Measurements from ENCODE around the gene ADGRF5. TPM values are rescaled to one million over a fixed set of nuclear protein-coding genes. Genes with fewer than 3 reads are reported as not detected.

ADGRF5 gene
- total and polyA plus RNA-seq, 10 of the 15 experiments (the other 5 are each of a cell fraction or from before 2014, with no cell fraction given): 0.01 to 0.13 TPM; not detected in 8

DNA sequence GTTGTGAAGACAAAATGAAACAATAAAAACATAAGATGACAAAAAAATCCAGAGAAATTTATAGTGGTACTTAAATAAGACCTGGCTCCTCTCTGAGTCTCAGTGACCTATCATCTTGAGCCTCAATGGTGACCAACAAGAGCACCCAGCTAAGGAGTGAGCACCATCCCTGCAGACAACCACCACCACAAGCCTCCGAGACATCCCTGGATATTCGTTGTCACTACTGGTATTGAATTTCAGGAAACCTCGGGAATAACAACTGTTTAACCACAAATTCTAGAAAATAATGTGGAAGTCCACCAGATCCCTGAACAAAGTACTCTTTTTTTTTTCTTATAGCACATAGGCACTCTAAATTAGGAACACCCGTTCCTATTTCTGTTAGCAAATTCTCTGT, 32.2 kb upstream of the ADGRF5 start (continued):
- TF ChIP-seq TCF3 (IDR thresholded peaks at IDR 0.05; ENCODE audit: borderline replicate concordance, insufficient read depth, low read depth, low read length) (no peak), NRF1 (conservative IDR thresholded peaks at IDR 0.05; ENCODE audit: low read depth, low read length) (no peak)
- TF ChIP-seq, protein P1, sequence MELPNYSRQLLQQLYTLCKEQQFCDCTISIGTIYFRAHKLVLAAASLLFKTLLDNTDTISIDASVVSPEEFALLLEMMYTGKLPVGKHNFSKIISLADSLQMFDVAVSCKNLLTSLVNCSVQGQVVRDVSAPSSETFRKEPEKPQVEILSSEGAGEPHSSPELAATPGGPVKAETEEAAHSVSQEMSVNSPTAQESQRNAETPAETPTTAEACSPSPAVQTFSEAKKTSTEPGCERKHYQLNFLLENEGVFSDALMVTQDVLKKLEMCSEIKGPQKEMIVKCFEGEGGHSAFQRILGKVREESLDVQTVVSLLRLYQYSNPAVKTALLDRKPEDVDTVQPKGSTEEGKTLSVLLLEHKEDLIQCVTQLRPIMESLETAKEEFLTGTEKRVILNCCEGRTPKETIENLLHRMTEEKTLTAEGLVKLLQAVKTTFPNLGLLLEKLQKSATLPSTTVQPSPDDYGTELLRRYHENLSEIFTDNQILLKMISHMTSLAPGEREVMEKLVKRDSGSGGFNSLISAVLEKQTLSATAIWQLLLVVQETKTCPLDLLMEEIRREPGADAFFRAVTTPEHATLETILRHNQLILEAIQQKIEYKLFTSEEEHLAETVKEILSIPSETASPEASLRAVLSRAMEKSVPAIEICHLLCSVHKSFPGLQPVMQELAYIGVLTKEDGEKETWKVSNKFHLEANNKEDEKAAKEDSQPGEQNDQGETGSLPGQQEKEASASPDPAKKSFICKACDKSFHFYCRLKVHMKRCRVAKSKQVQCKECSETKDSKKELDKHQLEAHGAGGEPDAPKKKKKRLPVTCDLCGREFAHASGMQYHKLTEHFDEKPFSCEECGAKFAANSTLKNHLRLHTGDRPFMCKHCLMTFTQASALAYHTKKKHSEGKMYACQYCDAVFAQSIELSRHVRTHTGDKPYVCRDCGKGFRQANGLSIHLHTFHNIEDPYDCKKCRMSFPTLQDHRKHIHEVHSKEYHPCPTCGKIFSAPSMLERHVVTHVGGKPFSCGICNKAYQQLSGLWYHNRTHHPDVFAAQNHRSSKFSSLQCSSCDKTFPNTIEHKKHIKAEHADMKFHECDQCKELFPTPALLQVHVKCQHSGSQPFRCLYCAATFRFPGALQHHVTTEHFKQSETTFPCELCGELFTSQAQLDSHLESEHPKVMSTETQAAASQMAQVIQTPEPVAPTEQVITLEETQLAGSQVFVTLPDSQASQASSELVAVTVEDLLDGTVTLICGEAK (IDR thresholded peaks at IDR 0.05; ENCODE audit: borderline replicate concordance): no peak
- TF ChIP-seq, protein P2, sequence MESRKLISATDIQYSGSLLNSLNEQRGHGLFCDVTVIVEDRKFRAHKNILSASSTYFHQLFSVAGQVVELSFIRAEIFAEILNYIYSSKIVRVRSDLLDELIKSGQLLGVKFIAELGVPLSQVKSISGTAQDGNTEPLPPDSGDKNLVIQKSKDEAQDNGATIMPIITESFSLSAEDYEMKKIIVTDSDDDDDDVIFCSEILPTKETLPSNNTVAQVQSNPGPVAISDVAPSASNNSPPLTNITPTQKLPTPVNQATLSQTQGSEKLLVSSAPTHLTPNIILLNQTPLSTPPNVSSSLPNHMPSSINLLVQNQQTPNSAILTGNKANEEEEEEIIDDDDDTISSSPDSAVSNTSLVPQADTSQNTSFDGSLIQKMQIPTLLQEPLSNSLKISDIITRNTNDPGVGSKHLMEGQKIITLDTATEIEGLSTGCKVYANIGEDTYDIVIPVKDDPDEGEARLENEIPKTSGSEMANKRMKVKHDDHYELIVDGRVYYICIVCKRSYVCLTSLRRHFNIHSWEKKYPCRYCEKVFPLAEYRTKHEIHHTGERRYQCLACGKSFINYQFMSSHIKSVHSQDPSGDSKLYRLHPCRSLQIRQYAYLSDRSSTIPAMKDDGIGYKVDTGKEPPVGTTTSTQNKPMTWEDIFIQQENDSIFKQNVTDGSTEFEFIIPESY (IDR thresholded peaks at IDR 0.05): no peak

DNA sequence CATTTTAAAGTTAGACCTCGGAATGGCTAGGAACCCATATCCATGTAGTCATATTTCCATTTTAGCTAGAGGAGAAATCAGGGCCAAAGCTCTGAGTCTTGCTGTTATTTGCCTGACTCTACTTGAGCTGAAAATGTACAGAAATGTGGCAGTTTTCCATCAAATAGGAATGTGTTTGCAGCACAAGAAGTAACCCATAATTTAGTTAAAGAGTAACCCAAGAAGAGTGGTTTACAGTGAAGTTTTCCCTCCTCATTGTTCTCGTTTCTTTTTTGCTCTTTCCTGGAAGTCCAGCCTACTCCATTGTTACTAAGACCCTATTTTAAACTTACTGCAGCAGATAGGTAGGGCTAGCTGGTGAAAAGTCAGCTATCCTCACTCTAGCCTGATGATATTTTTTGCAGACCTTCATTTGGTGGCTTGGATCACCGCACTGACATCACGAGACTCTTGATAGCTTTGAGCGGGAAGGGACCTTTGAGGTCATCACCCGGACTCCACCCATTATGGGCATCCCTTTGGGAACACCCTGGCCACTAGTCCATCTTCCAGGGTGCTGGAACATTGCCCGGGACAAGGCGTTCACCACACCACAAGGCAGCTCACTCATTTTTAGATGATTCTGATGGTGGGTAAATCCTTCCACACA, 28.0 kb upstream of the ADGRF5 start:
- Histone ChIP-seq H3K4me2 (ENCODE audit: control insufficient read depth, insufficient read depth) (no peak overlapping the region), H2AFZ (ENCODE audit: control insufficient read depth, low read depth, low read length) (no peak overlapping the region), H3K27me3 (replicated peaks in 1 of 2; ENCODE audit: control insufficient read depth in 2 of 2, insufficient read depth in 2 of 2, low read length in 1 of 2) (peaks cover 0 to 3% of the 10 kb centered on the region in 2 experiments; a peak in 1 of 4 replicates), H3K36me3 (ENCODE audit: control insufficient read depth in 2 of 2, insufficient read depth in 2 of 2, low read length in 1 of 2) (no peaks in the 10 kb centered on the region), H3K9ac (ENCODE audit: control insufficient read depth, insufficient read depth, low read length) (no peak overlapping the region), H3K4me3 (no peak overlapping the region), H3K27ac (ENCODE audit: control insufficient read depth, insufficient read depth) (no peak overlapping the region), H3K79me2 (ENCODE audit: control insufficient read depth, insufficient read depth, low read length) (no peaks in the 10 kb centered on the region), H3K4me1 (ENCODE audit: control insufficient read depth, insufficient read depth, low read length) (no peaks in the 10 kb centered on the region), H4K20me1 (ENCODE audit: control insufficient read depth, insufficient read depth) (no peaks in the 10 kb centered on the region), H3K9me3 (replicated peaks; ENCODE audit: control insufficient read depth, insufficient read depth, low read length) (no peaks in the 10 kb centered on the region)
- intact Hi-C loops (cut with micrococcal nuclease; ENCODE audit: unreplicated experiment) (no loop called here), in situ Hi-C loops (cut with MboI) (no loop called here)
- RAD21 ChIA-PET (ENCODE audit: unreplicated experiment): no interaction called here
- POLR2A ChIA-PET: no interaction called here
- DNase-seq (ENCODE audit: low read depth, low spot score) (no peak), FAIRE-seq (no peak), ATAC-seq (no peak)
- SMC1A ChIA-PET (ENCODE audit: uncharacterized antibody, unreplicated experiment): no interaction called here
- CTCF ChIA-PET: interaction anchor here (1.0 kb wide), 1 partner anchor 11 kb away, joined by 3 read pairs; no protein-coding TSS in a partner anchor
- BruUV-seq (replicated peaks): no TSS peak
- 6% methylated on average over 8 of the region's 8 CpGs for WGBS (ENCODE audit: insufficient coverage, insufficient replicate concordance, low lambda C conversion rate, missing lambda C conversion rate)
- TF ChIP-seq ZNF622 (IDR thresholded peaks at IDR 0.05) (no peak), NR2C1 (IDR thresholded peaks at IDR 0.05) (no peak), HDAC2 (IDR thresholded peaks at IDR 0.05) (no peak), MYB (IDR thresholded peaks at IDR 0.05; ENCODE audit: borderline replicate concordance, low read depth, low read length) (no peak), LARP7 (IDR thresholded peaks at IDR 0.05) (no peak), BMI1 (IDR thresholded peaks at IDR 0.05; ENCODE audit: borderline replicate concordance) (no peak), POLR2A (IDR thresholded peaks at IDR 0.05; ENCODE audit: low read depth, low read length) (no peak), TBL1XR1 (IDR thresholded peaks at IDR 0.05; ENCODE audit: low read depth, low read length) (no peak), SRF (IDR thresholded peaks at IDR 0.05; ENCODE audit: low read depth in 2 of 2, low read length in 2 of 2) (no peak)
- TF ChIP-seq, protein P3, sequence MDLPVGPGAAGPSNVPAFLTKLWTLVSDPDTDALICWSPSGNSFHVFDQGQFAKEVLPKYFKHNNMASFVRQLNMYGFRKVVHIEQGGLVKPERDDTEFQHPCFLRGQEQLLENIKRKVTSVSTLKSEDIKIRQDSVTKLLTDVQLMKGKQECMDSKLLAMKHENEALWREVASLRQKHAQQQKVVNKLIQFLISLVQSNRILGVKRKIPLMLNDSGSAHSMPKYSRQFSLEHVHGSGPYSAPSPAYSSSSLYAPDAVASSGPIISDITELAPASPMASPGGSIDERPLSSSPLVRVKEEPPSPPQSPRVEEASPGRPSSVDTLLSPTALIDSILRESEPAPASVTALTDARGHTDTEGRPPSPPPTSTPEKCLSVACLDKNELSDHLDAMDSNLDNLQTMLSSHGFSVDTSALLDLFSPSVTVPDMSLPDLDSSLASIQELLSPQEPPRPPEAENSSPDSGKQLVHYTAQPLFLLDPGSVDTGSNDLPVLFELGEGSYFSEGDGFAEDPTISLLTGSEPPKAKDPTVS (IDR thresholded peaks at IDR 0.05; ENCODE audit: low read depth, low read length): no peak
- TF ChIP-seq, protein P4, sequence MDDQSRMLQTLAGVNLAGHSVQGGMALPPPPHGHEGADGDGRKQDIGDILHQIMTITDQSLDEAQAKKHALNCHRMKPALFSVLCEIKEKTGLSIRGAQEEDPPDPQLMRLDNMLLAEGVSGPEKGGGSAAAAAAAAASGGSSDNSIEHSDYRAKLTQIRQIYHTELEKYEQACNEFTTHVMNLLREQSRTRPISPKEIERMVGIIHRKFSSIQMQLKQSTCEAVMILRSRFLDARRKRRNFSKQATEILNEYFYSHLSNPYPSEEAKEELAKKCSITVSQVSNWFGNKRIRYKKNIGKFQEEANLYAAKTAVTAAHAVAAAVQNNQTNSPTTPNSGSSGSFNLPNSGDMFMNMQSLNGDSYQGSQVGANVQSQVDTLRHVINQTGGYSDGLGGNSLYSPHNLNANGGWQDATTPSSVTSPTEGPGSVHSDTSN (IDR thresholded peaks at IDR 0.05; ENCODE audit: insufficient replicate concordance, low read depth, low read length): no peak

Data from GM12878 (cell line).